Suprapubic skin (tissue), 4 donors: ENCODE measurements around the gene GDA. TPM values are rescaled to one million over a fixed set of nuclear protein-coding genes. Genes with fewer than 3 reads are reported as not detected.

Experiments
- DNase-seq, 2 donors: peaks; one replicate each; pipeline ENCODE4 v3.0.0-alpha.2; 2019; ENCODE audit warnings: low spot score in 2 of 2
- H3K27ac ChIP-seq: fragments of 200-600 bp; sonication (generic); one replicate; pipeline ENCODE4 v1.5.1; 2019
- H3K27me3 ChIP-seq: fragments of 200-600 bp; sonication (generic); one replicate; pipeline ENCODE4 v1.5.1; 2019
- H3K36me3 ChIP-seq: fragments of 200-600 bp; sonication (generic); one replicate; pipeline ENCODE4 v1.5.1; 2019
- H3K4me1 ChIP-seq: fragments of 200-600 bp; sonication (generic); one replicate; pipeline ENCODE4 v1.5.1; 2019
- H3K4me3 ChIP-seq: fragments of 200-600 bp; sonication (generic); one replicate; pipeline ENCODE4 v1.5.1; 2019; ENCODE audit warnings: mild to moderate bottlenecking
- H3K9me3 ChIP-seq: fragments of 200-600 bp; sonication (generic); one replicate; pipeline ENCODE4 v1.5.1; 2019
- EP300 ChIP-seq: sonication (generic); formaldehyde crosslinking; IDR thresholded peaks from one replicate; pipeline ENCODE4 v1.6.1; 2017; ENCODE audit warnings: antibody characterized with exemption
- POLR2A ChIP-seq, 2 donors: fragments of 450-650 bp; IDR thresholded peaks; one replicate each; pipeline ENCODE4 v1.6.1; 2017; ENCODE audit warnings: antibody characterized with exemption in 2 of 2, mild to moderate bottlenecking in 2 of 2, moderate library complexity in 2 of 2
- POLR2AphosphoS5 ChIP-seq, 3 donors: sonication (generic); formaldehyde crosslinking; IDR thresholded peaks; one replicate each; pipeline ENCODE4 v1.6.1; 2017; ENCODE audit warnings: antibody characterized with exemption in 3 of 3
- WGBS: methylation state at CpG from one replicate; pipeline ENCODE4 v1.1.5; 2018; 5-methylcytosine and 5-hydroxymethylcytosine counted together
- total RNA-seq, 4 donors: library from RNA; depleted of rRNA; stranded (reverse); fragments of >200 nt; gene quantifications; one replicate each; pipeline ENCODE4 v1.1.0, GENCODE V29; 2016
- TF ChIP-seq, protein P1 (sequence below), 2 donors: fragments of 200-600 bp in 1 of 2; fragments of 450-650 bp in 1 of 2; sonication (generic) in 1 of 2; IDR thresholded peaks; one replicate each; pipeline ENCODE4 v1.5.1; 2016 to 2019; ENCODE audit warnings: antibody characterized with exemption in 2 of 2, mild to moderate bottlenecking in 1 of 2, moderate library complexity in 1 of 2

The GDA gene
- total RNA-seq, 4 donors from 2014 or later: 0.16 to 2.6 (median 1.6) TPM

GRCh38 chr9:72188232-72188631 is 39.0 kb downstream of the GDA start:
- TF ChIP-seq POLR2AphosphoS5 (IDR thresholded peaks at IDR 0.05) (no peak), POLR2A (IDR thresholded peaks at IDR 0.05) (no peak), EP300 (no peak)
- TF ChIP-seq, protein P1, sequence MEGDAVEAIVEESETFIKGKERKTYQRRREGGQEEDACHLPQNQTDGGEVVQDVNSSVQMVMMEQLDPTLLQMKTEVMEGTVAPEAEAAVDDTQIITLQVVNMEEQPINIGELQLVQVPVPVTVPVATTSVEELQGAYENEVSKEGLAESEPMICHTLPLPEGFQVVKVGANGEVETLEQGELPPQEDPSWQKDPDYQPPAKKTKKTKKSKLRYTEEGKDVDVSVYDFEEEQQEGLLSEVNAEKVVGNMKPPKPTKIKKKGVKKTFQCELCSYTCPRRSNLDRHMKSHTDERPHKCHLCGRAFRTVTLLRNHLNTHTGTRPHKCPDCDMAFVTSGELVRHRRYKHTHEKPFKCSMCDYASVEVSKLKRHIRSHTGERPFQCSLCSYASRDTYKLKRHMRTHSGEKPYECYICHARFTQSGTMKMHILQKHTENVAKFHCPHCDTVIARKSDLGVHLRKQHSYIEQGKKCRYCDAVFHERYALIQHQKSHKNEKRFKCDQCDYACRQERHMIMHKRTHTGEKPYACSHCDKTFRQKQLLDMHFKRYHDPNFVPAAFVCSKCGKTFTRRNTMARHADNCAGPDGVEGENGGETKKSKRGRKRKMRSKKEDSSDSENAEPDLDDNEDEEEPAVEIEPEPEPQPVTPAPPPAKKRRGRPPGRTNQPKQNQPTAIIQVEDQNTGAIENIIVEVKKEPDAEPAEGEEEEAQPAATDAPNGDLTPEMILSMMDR (IDR thresholded peaks at IDR 0.05): no peak
- no peaks in the 10 kb centered on the region for H3K4me1 ChIP-seq
- 43% methylated on average over 1 of the region's 1 CpG for WGBS
- H3K27ac ChIP-seq: no peak overlapping the region
- H3K4me3 ChIP-seq: no peak overlapping the region
- H3K27me3 ChIP-seq: no peaks in the 10 kb centered on the region
- no peak for DNase-seq
- H3K36me3 ChIP-seq: no peaks in the 10 kb centered on the region
- no peaks in the 10 kb centered on the region for H3K9me3 ChIP-seq

DNA sequence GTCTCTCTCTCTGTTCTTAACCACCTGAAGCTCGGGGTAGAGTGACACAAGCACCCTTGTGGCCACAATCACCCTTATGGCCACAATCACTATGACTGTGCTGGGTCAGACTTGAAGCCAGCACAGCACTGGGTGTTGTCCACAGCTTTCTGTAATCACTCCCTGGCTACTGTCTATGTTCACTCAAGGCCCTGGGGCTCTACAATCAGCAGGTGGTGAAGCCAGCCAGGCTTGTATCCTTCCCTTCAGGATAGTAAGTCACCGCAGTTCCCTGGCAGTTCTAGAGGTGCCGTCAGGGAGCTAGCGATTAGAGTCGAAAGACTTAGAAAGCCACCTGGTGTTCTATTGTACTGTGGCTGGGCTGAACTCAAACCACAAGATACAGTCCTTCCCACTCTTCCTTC is 44.2 kb downstream of the GDA start:
- no peak for DNase-seq
- Histone ChIP-seq H3K4me1 (no peaks in the 10 kb centered on the region), H3K4me3 (no peak overlapping the region), H3K36me3 (no peaks in the 10 kb centered on the region), H3K27me3 (no peaks in the 10 kb centered on the region), H3K9me3 (no peaks in the 10 kb centered on the region), H3K27ac (no peak overlapping the region)
- 53% methylated on average over 5 of the region's 5 CpGs for WGBS
- TF ChIP-seq EP300 (no peak), POLR2AphosphoS5 (IDR thresholded peaks at IDR 0.05) (no peak), POLR2A (IDR thresholded peaks at IDR 0.05) (no peak)
- TF ChIP-seq, protein P1 (IDR thresholded peaks at IDR 0.05): no peak

DNA sequence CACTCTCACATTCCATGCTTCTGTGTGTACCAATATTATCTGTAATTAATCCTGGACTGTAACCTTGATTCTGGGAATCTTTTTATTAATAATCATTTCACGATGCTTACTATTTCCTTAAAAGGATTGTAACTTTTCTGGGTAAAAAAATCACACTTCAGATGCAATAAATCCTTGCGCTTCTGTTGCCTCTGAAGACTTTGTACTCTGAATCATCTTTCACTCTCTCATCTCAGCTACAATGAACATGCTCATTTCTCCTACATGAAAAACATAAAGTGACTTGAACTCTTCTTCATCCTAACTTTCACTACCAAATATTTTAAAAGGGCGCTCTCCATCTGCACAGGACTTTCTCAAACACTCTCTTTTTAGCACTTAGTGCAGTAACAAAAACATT is 50.0 kb downstream of the GDA start:
- no peaks in the 10 kb centered on the region for H3K9me3 ChIP-seq
- no peaks in the 10 kb centered on the region for H3K4me1 ChIP-seq
- 66% methylated on average over 3 of the region's 3 CpGs for WGBS
- no peak for DNase-seq
- H3K4me3 ChIP-seq: no peak overlapping the region
- TF ChIP-seq, protein P1 (IDR thresholded peaks at IDR 0.05): no peak
- TF ChIP-seq POLR2A (IDR thresholded peaks at IDR 0.05): no peak
- no peak for TF ChIP-seq POLR2AphosphoS5 (IDR thresholded peaks at IDR 0.05)
- TF ChIP-seq EP300: no peak
- peaks cover 8% of the 10 kb centered on the region for H3K27me3 ChIP-seq
- H3K27ac ChIP-seq: no peak overlapping the region
- H3K36me3 ChIP-seq: no peaks in the 10 kb centered on the region

- H3K9me3 ChIP-seq: no peaks in the 10 kb centered on the region
- DNase-seq: no peak
- no peak overlapping the region for H3K4me3 ChIP-seq
- H3K27me3 ChIP-seq: peaks cover 8% of the 10 kb centered on the region
- H3K27ac ChIP-seq: no peak overlapping the region
- H3K4me1 ChIP-seq: no peaks in the 10 kb centered on the region
- no peaks in the 10 kb centered on the region for H3K36me3 ChIP-seq
- TF ChIP-seq POLR2AphosphoS5 (IDR thresholded peaks at IDR 0.05) (no peak), EP300 (no peak), POLR2A (IDR thresholded peaks at IDR 0.05) (no peak)
- TF ChIP-seq, protein P1 (IDR thresholded peaks at IDR 0.05): no peak
- 80% methylated on average over 6 of the region's 6 CpGs for WGBS
Observed at GRCh38 chr9:72200452-72200851, 51.2 kb downstream of the GDA start.

GRCh38 chr9:72202009-72202408 is 52.8 kb downstream of the GDA start:
- 81% methylated on average over 5 of the region's 5 CpGs for WGBS
- TF ChIP-seq, protein P1 (IDR thresholded peaks at IDR 0.05): no peak
- TF ChIP-seq POLR2A (IDR thresholded peaks at IDR 0.05) (no peak), POLR2AphosphoS5 (IDR thresholded peaks at IDR 0.05) (no peak), EP300 (no peak)
- no peak overlapping the region for H3K4me3 ChIP-seq

More at GRCh38 chr9:72202009-72202408, 52.8 kb downstream of the GDA start:
- Histone ChIP-seq H3K4me1 (no peaks in the 10 kb centered on the region), H3K36me3 (no peaks in the 10 kb centered on the region), H3K9me3 (no peaks in the 10 kb centered on the region), H3K27me3 (peaks cover 8% of the 10 kb centered on the region), H3K27ac (no peak overlapping the region)
- no peak for DNase-seq
